C1 segment of cervical spinal cord (tissue), 14 donors: ENCODE results near the gene HOXD8.

Source experiments
- DNase-seq, 14 donors: peaks; one replicate each; lab custom pipeline; 2025; lab: John Stamatoyannopoulos, UW

The HOXD8 gene

GRCh38 chr2:176128982-176129796 is at the start of gene HOXD8:
Gene HOXD8, plus strand, starts transcription at chr2:176129705. Its CDS starts 662 bp downstream, at chr2:176130367.
- peak in 4 of 14 donors; percentile 30 to 50 (median 44) for DNase-seq

- DNase-seq = no peak
Observed at GRCh38 chr2:176079831-176080539, 49.5 kb upstream of the HOXD8 start.

GRCh38 chr2:176080540-176081375 is 48.7 kb upstream of the HOXD8 start:
- DNase-seq = no peak

GRCh38 chr2:176081376-176081836 is 48.1 kb upstream of the HOXD8 start:
- no peak for DNase-seq

- no peak for DNase-seq
Observed at GRCh38 chr2:176081837-176082524, 47.5 kb upstream of the HOXD8 start.

GRCh38 chr2:176082525-176082823 is 47.0 kb upstream of the HOXD8 start:
- DNase-seq = no peak

GRCh38 chr2:176082824-176083751 is 46.4 kb upstream of the HOXD8 start:
- no peak for DNase-seq

- DNase-seq = no peak
Observed at GRCh38 chr2:176083796-176084261, 45.7 kb upstream of the HOXD8 start, which contains the start of gene EVX2. Gene EVX2, minus strand, starts transcription at chr2:176083962. Its CDS starts 186 bp downstream, at chr2:176083776.

GRCh38 chr2:176084611-176085119 is 44.8 kb upstream of the HOXD8 start:
- no peak for DNase-seq

GRCh38 chr2:176085120-176085788 is 44.3 kb upstream of the HOXD8 start:
- no peak for DNase-seq

- DNase-seq = peak in 7 of 14 donors; percentile 6 to 42 (median 7)
Observed at GRCh38 chr2:176085861-176086771, 43.4 kb upstream of the HOXD8 start.

- no peak for DNase-seq
Observed at GRCh38 chr2:176087330-176088047, 42.0 kb upstream of the HOXD8 start.

- peak in 8 of 14 donors; percentile 5 to 40 (median 12) for DNase-seq
Observed at GRCh38 chr2:176088048-176088936, 41.2 kb upstream of the HOXD8 start.

- no peak for DNase-seq
Observed at GRCh38 chr2:176088937-176089842, 40.3 kb upstream of the HOXD8 start.

- no peak for DNase-seq
Observed at GRCh38 chr2:176089843-176090395, 39.6 kb upstream of the HOXD8 start.
